HL-60 (cell line): ENCODE measurements around the gene RIC8B.
"Not testable (repeated sequence)": the region's sequence is repeated elsewhere in the genome, so short reads cannot be mapped to it uniquely, and the experiment has no call there.

Experiments used
- CTCF ChIP-seq: IDR thresholded peaks from one replicate; pipeline ENCODE4 v1.5.1; 2011; ENCODE audit warnings: low read length, control low read depth, inconsistent platforms; ENCODE audit not compliant: insufficient read depth
- GABPA ChIP-seq: IDR thresholded peaks from 2 replicates; pipeline ENCODE4 v1.6.1; 2012; ENCODE audit warnings: low read depth
- POLR2AphosphoS5 ChIP-seq: IDR thresholded peaks from 2 replicates; pipeline ENCODE4 v1.6.1; 2012; ENCODE audit warnings: low read depth
- REST ChIP-seq: IDR thresholded peaks from 2 replicates; pipeline ENCODE4 v1.6.1; 2012; ENCODE audit warnings: low read depth; ENCODE audit not compliant: insufficient replicate concordance
- SPI1 ChIP-seq: IDR thresholded peaks from 2 replicates; pipeline ENCODE4 v1.6.1; 2012; ENCODE audit warnings: low read depth, mild to moderate bottlenecking, borderline replicate concordance

DNA sequence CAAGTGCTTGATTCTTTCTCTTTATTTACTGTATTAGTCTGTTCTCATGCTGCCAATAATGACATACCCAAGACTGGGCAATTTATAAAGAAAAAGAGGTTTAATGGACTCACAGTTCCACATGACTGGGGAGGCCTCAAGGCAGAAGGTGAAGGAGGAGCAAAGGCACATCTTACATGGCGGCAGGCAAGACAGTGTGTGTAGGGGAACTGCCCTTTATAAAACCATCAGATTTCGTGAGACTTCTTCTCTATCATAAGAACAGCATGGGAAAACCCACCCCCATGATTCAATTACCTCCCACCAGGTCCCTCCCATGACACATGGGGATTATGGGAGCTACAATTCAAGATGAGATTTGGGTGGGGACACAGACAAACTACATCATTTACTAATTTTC lies 149.1 kb downstream of the RIC8B start:
- TF ChIP-seq CTCF, POLR2AphosphoS5, REST, GABPA, SPI1: not testable (repeated sequence)
